Esophagus squamous epithelium (tissue), 5 donors: ENCODE measurements around the gene TAPT1. TPM values are rescaled to one million over a fixed set of nuclear protein-coding genes. Genes with fewer than 3 reads are reported as not detected.

Source experiments
- DNase-seq: peaks from one replicate; lab custom pipeline; 2025; lab: John Stamatoyannopoulos, UW
- H3K27ac ChIP-seq, 4 donors: fragments of 200-600 bp; sonication (generic); one replicate each; pipeline ENCODE4 v1.5.1; 2016 to 2019; ENCODE audit warnings: mild to moderate bottlenecking in 1 of 4
- H3K27me3 ChIP-seq, 4 donors: fragments of 200-600 bp; sonication (generic); 1 replicate in 3 of 4; 2 replicates in 1 of 4; pipeline versions ENCODE4 v1.5.1 to v1.6.0; 2017 to 2021; ENCODE audit warnings: antibody characterized with exemption in 1 of 4
- H3K36me3 ChIP-seq, 3 donors: fragments of 200-600 bp; sonication (generic); one replicate each; pipeline ENCODE4 v1.5.1; 2016 to 2019
- H3K4me1 ChIP-seq, 3 donors: fragments of 200-600 bp; sonication (generic); one replicate each; pipeline ENCODE4 v1.5.1; 2017 to 2019
- H3K4me3 ChIP-seq, 4 donors: fragments of 200-600 bp; sonication (generic); 1 replicate in 3 of 4; 2 replicates in 1 of 4; pipeline ENCODE4 v1.5.1; 2016 to 2019; ENCODE audit warnings: mild to moderate bottlenecking in 2 of 4, moderate library complexity in 1 of 4
- H3K9me3 ChIP-seq, 3 donors: fragments of 200-600 bp; sonication (generic); one replicate each; pipeline ENCODE4 v1.5.1; 2016 to 2019
- POLR2A ChIP-seq, 4 donors: fragments of 450-650 bp; IDR thresholded peaks; one replicate each; pipeline ENCODE4 v1.6.1; 2017; ENCODE audit warnings: antibody characterized with exemption in 4 of 4, mild to moderate bottlenecking in 4 of 4, moderate library complexity in 3 of 4
- WGBS, 2 donors: methylation state at CpG; one replicate each; pipeline ENCODE4 v1.1.5; 2018; 5-methylcytosine and 5-hydroxymethylcytosine counted together
- intact Hi-C: fragments of 100-400 bp; cut with DNase I; formaldehyde crosslinking; loops from one replicate; pipeline ENCODE4 v1.15.0; 2022
- total RNA-seq, 4 donors: library from RNA; depleted of rRNA; stranded (reverse); fragments of >200 nt; gene quantifications; one replicate each; pipeline ENCODE4 v1.1.0, GENCODE V29; 2016
- TF ChIP-seq, protein P1 (sequence below), 6 experiments: fragments of 450-650 bp in 4 of 6; fragments of 200-600 bp in 2 of 6; sonication (generic) in 2 of 6; IDR thresholded peaks; one replicate each; pipeline ENCODE4 v1.5.1; 2016 to 2019; ENCODE audit warnings: antibody characterized with exemption in 6 of 6, mild to moderate bottlenecking in 4 of 6, moderate library complexity in 4 of 6
- donor health status: DM: yes; HTN: yes; CAD: no.

TAPT1 gene
- total RNA-seq, 4 donors from 2014 or later = 9.4 to 23.8 (median 16.9) TPM

- peaks cover 0 to 36% (median 3%) of the 10 kb centered on the region in 3 donors for H3K36me3 ChIP-seq
- TF ChIP-seq, protein P1, sequence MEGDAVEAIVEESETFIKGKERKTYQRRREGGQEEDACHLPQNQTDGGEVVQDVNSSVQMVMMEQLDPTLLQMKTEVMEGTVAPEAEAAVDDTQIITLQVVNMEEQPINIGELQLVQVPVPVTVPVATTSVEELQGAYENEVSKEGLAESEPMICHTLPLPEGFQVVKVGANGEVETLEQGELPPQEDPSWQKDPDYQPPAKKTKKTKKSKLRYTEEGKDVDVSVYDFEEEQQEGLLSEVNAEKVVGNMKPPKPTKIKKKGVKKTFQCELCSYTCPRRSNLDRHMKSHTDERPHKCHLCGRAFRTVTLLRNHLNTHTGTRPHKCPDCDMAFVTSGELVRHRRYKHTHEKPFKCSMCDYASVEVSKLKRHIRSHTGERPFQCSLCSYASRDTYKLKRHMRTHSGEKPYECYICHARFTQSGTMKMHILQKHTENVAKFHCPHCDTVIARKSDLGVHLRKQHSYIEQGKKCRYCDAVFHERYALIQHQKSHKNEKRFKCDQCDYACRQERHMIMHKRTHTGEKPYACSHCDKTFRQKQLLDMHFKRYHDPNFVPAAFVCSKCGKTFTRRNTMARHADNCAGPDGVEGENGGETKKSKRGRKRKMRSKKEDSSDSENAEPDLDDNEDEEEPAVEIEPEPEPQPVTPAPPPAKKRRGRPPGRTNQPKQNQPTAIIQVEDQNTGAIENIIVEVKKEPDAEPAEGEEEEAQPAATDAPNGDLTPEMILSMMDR (IDR thresholded peaks at IDR 0.05) = no peak
- no peak for TF ChIP-seq POLR2A (IDR thresholded peaks at IDR 0.05)
- H3K27me3 ChIP-seq = no peaks in the 10 kb centered on the region
- 71 to 79% methylated on average over 5 of the region's 5 CpGs for WGBS, 2 donors
- no peaks in the 10 kb centered on the region for H3K9me3 ChIP-seq
- no peak for DNase-seq
- intact Hi-C loops = no loop called here
- H3K27ac ChIP-seq = peak overlapping the region in 3 of 4 donors; percentile 33 to 61 (median 45)
- H3K4me3 ChIP-seq = no peak overlapping the region
- peaks cover 0 to 31% (median 3%) of the 10 kb centered on the region in 3 donors for H3K4me1 ChIP-seq
These were observed 33.4 kb downstream of the TAPT1 start for GRCh38 chr4:16192631-16193518.

DNA sequence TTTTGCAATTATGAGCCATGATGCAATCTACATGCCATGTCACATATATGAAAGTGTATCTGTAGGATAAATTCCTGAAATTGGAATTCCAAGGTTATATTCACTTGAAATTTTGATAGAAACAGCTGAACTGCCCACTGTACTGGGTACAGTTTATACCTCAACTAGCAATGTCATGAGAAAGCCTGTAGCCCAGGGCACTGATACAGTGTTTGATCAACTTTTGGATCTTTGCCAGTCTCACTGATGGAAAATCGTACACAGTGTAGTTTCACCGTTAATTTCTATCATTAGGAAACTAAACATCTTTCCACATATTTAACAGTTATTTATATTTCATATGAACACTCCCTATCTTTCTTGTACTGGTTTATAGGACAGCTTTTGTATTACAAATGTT lies 34.2 kb downstream of the TAPT1 start:
- peak overlapping the region in 1 of 4 donors; percentile 61 for H3K27ac ChIP-seq
- no peak overlapping the region for H3K4me3 ChIP-seq
- DNase-seq = no peak
- peaks cover 0 to 44% (median 3%) of the 10 kb centered on the region in 3 donors for H3K36me3 ChIP-seq
- TF ChIP-seq POLR2A (IDR thresholded peaks at IDR 0.05) = no peak
- TF ChIP-seq, protein P1 (IDR thresholded peaks at IDR 0.05) = no peak
- intact Hi-C loops = no loop called here
- H3K9me3 ChIP-seq = no peaks in the 10 kb centered on the region
- H3K4me1 ChIP-seq = peaks cover 0 to 22% (median 3%) of the 10 kb centered on the region in 3 donors
- H3K27me3 ChIP-seq = no peaks in the 10 kb centered on the region
- WGBS, 2 donors = 63 to 72% methylated on average over 2 of the region's 2 CpGs

- intact Hi-C loops = no loop called here
- no peak for DNase-seq
- TF ChIP-seq, protein P1 (IDR thresholded peaks at IDR 0.05) = no peak
- no peak for TF ChIP-seq POLR2A (IDR thresholded peaks at IDR 0.05)
- H3K27ac ChIP-seq = no peak overlapping the region
- H3K36me3 ChIP-seq = peaks cover 0 to 84% (median 3%) of the 10 kb centered on the region in 3 donors
- H3K9me3 ChIP-seq = no peaks in the 10 kb centered on the region
- no peaks in the 10 kb centered on the region for H3K27me3 ChIP-seq
- no peak overlapping the region for H3K4me3 ChIP-seq
- H3K4me1 ChIP-seq = no peaks in the 10 kb centered on the region
These were observed 38.8 kb downstream of the TAPT1 start for GRCh38 chr4:16187455-16187854.

- intact Hi-C loops = no loop called here
- 77 to 83% methylated on average over 1 of the region's 1 CpG for WGBS, 2 donors
These were observed 39.3 kb downstream of the TAPT1 start for GRCh38 chr4:16186986-16187385.

More at GRCh38 chr4:16186986-16187385, 39.3 kb downstream of the TAPT1 start:
- TF ChIP-seq POLR2A (IDR thresholded peaks at IDR 0.05) = no peak
- TF ChIP-seq, protein P1 (IDR thresholded peaks at IDR 0.05) = no peak
- Histone ChIP-seq H3K36me3 (peaks cover 0 to 86% (median 3%) of the 10 kb centered on the region in 3 donors), H3K27ac (no peak overlapping the region), H3K9me3 (no peaks in the 10 kb centered on the region), H3K27me3 (no peaks in the 10 kb centered on the region), H3K4me3 (no peak overlapping the region), H3K4me1 (no peaks in the 10 kb centered on the region)
- no peak for DNase-seq
